OCI-LY7 (cell line): ENCODE results near the gene TMEM196.

Experiments
- CTCF ChIP-seq: fragments of 200-600 bp; sonication (generic); conservative IDR thresholded peaks from 2 replicates; pipeline ENCODE4 v1.5.1; 2014; ENCODE audit warnings: mild to moderate bottlenecking, antibody characterized with exemption, low read length, moderate library complexity, mixed read lengths
- EZH2phosphoT487 ChIP-seq: fragments of 200-600 bp; sonication (generic); IDR thresholded peaks from 2 replicates; pipeline ENCODE4 v1.6.1; 2018; ENCODE audit warnings: low read depth, borderline replicate concordance, mild to moderate bottlenecking, mixed run types, antibody characterized with exemption, low read length, moderate library complexity, mixed read lengths

GRCh38 chr7:19798986-19799385 is 25.6 kb upstream of the TMEM196 start:
- TF ChIP-seq CTCF (no peak), EZH2phosphoT487 (no peak)
